Measurements from ENCODE around the gene ATP1A3. TPM values are rescaled to one million over a fixed set of nuclear protein-coding genes. Genes with fewer than 3 reads are reported as not detected.
"Not testable (repeated sequence)": the region's sequence is repeated elsewhere in the genome, so short reads cannot be mapped to it uniquely, and the experiment has no call there.

Gene ATP1A3
- total RNA-seq, 2 experiments from 2014 or later: 5.5 to 5.9 TPM

DNA sequence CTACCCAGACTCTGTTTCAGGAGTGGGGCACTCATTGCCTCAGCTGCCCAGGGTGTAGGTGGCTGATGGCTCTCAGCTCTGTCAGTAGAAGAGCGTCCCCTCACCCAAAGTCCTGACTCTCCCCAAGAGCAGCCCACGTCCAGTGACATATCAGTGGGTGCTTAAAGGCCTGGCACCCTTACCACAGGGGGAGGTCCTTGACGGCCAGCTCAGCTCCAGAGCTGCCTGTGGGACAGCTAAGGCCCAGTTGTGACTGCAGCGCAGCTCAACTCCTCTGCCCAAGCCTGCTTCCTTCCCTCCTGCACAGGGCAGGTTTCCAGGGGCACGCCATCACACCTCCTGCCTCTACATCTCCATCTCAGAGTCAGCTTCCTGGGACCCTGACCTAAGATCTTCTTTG lies 43.6 kb upstream of the ATP1A3 start:
- Mint-ChIP-seq H3K27ac (no peak overlapping the region), H3K27me3 (no peaks in the 10 kb centered on the region), H3K36me3 (ENCODE audit: low read depth) (no peaks in the 10 kb centered on the region), H3K9me3 (no peaks in the 10 kb centered on the region), H3K4me3 (no peak overlapping the region), H3K4me1 (ENCODE audit: low read depth) (peaks cover 3% of the 10 kb centered on the region)
- ATAC-seq (no peak), DNase-seq (no peak)
- ChIA-PET POLR2A (interaction anchor here (0.9 kb wide), 1 partner anchor 12 kb away, joined by 3 read pairs; no protein-coding TSS in a partner anchor), CTCF (interaction anchor here (1.7 kb wide), 1 partner anchor 9 kb away, joined by 12 read pairs; no protein-coding TSS in a partner anchor)
- TF ChIP-seq, protein P1, sequence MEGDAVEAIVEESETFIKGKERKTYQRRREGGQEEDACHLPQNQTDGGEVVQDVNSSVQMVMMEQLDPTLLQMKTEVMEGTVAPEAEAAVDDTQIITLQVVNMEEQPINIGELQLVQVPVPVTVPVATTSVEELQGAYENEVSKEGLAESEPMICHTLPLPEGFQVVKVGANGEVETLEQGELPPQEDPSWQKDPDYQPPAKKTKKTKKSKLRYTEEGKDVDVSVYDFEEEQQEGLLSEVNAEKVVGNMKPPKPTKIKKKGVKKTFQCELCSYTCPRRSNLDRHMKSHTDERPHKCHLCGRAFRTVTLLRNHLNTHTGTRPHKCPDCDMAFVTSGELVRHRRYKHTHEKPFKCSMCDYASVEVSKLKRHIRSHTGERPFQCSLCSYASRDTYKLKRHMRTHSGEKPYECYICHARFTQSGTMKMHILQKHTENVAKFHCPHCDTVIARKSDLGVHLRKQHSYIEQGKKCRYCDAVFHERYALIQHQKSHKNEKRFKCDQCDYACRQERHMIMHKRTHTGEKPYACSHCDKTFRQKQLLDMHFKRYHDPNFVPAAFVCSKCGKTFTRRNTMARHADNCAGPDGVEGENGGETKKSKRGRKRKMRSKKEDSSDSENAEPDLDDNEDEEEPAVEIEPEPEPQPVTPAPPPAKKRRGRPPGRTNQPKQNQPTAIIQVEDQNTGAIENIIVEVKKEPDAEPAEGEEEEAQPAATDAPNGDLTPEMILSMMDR (IDR thresholded peaks at IDR 0.05): no peak
- intact Hi-C loops (cut with micrococcal nuclease): no loop called here

DNA sequence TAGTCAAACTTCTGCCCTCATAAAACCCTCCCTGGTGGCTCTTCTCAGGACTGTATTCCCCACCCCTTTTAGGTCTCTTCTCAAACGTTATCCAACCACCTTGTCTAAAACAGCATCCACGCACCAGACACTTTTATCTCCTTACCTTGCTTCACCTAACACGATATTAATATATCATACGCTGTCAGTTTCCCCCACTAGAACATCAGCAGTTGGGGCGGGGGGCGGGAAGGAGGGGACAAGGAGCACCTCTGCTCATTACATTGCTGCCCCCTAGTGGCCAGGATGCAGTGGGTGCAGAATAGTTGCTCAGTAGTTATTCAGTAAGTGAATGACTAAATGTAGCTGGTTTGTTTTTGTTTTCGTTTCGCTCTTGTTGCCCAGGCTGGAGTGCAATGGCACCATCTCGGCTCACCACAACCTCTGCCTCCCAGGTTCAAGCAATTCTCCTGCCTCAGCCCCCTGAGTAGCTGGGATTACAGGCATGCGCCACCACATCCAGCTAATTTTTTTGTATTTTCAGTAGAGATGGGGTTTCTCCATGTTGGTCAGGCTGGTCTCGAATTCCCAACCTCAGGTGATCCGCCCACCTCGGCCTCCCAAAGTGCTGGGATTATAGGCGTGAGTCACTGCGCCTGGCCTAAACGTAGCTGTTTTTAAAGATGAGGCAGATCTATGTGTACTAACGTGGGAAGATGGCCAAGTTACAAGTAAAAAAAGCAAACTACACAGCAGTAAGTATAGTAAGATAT lies 40.8 kb upstream of the ATP1A3 start:
- ATAC-seq: peak; percentile 97
- peak; percentile 79 for DNase-seq
- POLR2A ChIA-PET; H3K9me3 Mint-ChIP-seq; intact Hi-C loops (cut with micrococcal nuclease); H3K36me3 Mint-ChIP-seq (ENCODE audit: low read depth); H3K27me3 Mint-ChIP-seq; H3K27ac Mint-ChIP-seq; H3K4me3 Mint-ChIP-seq; H3K4me1 Mint-ChIP-seq (ENCODE audit: low read depth): not testable (repeated sequence)
- TF ChIP-seq, protein P1 (IDR thresholded peaks at IDR 0.05): peak; percentile 97
- CTCF ChIA-PET: interaction anchor here (0.6 to 2.0 kb wide), 35 partner anchors 8 to 407 kb away, joined by 3 to 11 read pairs (median 4); partner anchors contain the start of genes RABAC1 and RPS19

- ChIA-PET CTCF (no interaction called here), POLR2A (no interaction called here)
- TF ChIP-seq, protein P1 (IDR thresholded peaks at IDR 0.05): no peak
- no peak overlapping the region for H3K4me3 Mint-ChIP-seq
- no peak for DNase-seq
- H3K27ac Mint-ChIP-seq: no peak overlapping the region
- no peaks in the 10 kb centered on the region for H3K36me3 Mint-ChIP-seq (ENCODE audit: low read depth)
- no peak for ATAC-seq
- H3K27me3 Mint-ChIP-seq: no peaks in the 10 kb centered on the region
- peaks cover 3% of the 10 kb centered on the region for H3K4me1 Mint-ChIP-seq (ENCODE audit: low read depth)
- no peaks in the 10 kb centered on the region for H3K9me3 Mint-ChIP-seq
- intact Hi-C loops (cut with micrococcal nuclease): no loop called here
Observed at GRCh38 chr19:42033413-42033812, 39.4 kb upstream of the ATP1A3 start.

DNA sequence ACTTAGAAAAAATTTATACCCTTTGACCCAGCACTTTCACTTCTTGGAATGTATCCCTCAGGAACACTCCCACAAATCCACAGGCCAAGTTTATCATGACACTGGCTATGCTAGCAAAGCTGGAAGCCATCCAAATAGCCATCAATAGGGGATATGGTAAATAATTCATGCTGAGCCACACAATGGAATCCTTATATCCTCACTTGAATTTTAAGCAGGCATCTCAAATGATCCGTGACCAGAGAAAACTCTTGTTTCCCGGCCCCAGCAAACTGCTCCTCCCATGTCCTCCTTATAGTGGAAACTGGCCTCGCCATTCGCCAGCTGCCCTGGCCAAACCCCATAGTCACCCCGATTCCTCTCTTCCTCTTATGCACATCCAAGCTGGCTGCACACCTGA lies 38.4 kb upstream of the ATP1A3 start:
- ChIA-PET POLR2A (no interaction called here), CTCF (interaction anchor here (0.8 kb wide), 1 partner anchor 9 kb away, joined by 3 read pairs; no protein-coding TSS in a partner anchor)
- peaks cover 3% of the 10 kb centered on the region for H3K4me1 Mint-ChIP-seq (ENCODE audit: low read depth)
- no peak overlapping the region for H3K4me3 Mint-ChIP-seq
- peaks cover under 1% of the 10 kb centered on the region for H3K27me3 Mint-ChIP-seq
- H3K9me3 Mint-ChIP-seq: no peaks in the 10 kb centered on the region
- ATAC-seq (no peak), DNase-seq (no peak)
- intact Hi-C loops (cut with micrococcal nuclease): no loop called here
- TF ChIP-seq, protein P1 (IDR thresholded peaks at IDR 0.05): no peak
- no peaks in the 10 kb centered on the region for H3K36me3 Mint-ChIP-seq (ENCODE audit: low read depth)
- no peak overlapping the region for H3K27ac Mint-ChIP-seq

Data from activated CD8-positive, alpha-beta T cell treated with anti-CD3 and anti-CD28 coated beads for 36 hours (primary cell).